Natural killer cell (primary cell): Measurements from ENCODE around the gene UMOD. TPM values are rescaled to one million over a fixed set of nuclear protein-coding genes. Genes with fewer than 3 reads are reported as not detected.

Experiments used
- ATAC-seq, 3 donors: fragments of 150-1000 bp in 2 of 3; fragments of 200-7000 bp in 1 of 3; cut with Tn5 transposase; 1 replicate in 1 of 3; 2 replicates in 2 of 3; pipeline ENCODE4 v1.10.0; 2021; ENCODE audit warnings: mild to moderate bottlenecking in 2 of 3, moderate library complexity in 2 of 3
- DNase-seq, 2 donors: peaks; one replicate each; pipeline versions ENCODE4 v3.0.0 to v3.0.0-alpha.2; 2013 to 2021; ENCODE audit warnings: mixed read lengths in 1 of 2
- H3K27ac ChIP-seq: one replicate; pipeline ENCODE4 v1.5.1; 2013; ENCODE audit warnings: mild to moderate bottlenecking, low read length
- H3K27me3 ChIP-seq: one replicate; pipeline ENCODE4 v1.6.1; 2013; ENCODE audit warnings: low read length; ENCODE audit not compliant: control insufficient read depth, insufficient read depth
- H3K36me3 ChIP-seq: one replicate; pipeline ENCODE4 v1.6.1; 2013; ENCODE audit warnings: low read length; ENCODE audit not compliant: control insufficient read depth, insufficient read depth
- H3K4me1 ChIP-seq: one replicate; pipeline ENCODE4 v1.6.1; 2013; ENCODE audit warnings: low read length; ENCODE audit not compliant: control insufficient read depth, insufficient read depth
- H3K4me3 ChIP-seq: one replicate; pipeline ENCODE4 v1.5.1; 2013; ENCODE audit warnings: low read length
- H3K9me3 ChIP-seq: one replicate; pipeline ENCODE4 v1.6.1; 2013; ENCODE audit warnings: low read length; ENCODE audit not compliant: control insufficient read depth, insufficient read depth
- H3K27ac Mint-ChIP-seq, 2 donors: one replicate each; pipeline ENCODE4 v1.8.0; 2022; ENCODE audit warnings: mild to moderate bottlenecking in 2 of 2, mixed read lengths in 2 of 2, moderate library complexity in 1 of 2
- H3K27me3 Mint-ChIP-seq, 2 donors: one replicate each; pipeline ENCODE4 v1.8.0; 2022; ENCODE audit warnings: low read depth in 2 of 2, mixed read lengths in 2 of 2
- H3K36me3 Mint-ChIP-seq: one replicate; pipeline ENCODE4 v1.8.0; 2022; ENCODE audit warnings: mixed read lengths
- H3K4me1 Mint-ChIP-seq, 2 donors: one replicate each; pipeline ENCODE4 v1.8.0; 2022; ENCODE audit warnings: mixed read lengths in 2 of 2
- H3K4me3 Mint-ChIP-seq: one replicate; pipeline ENCODE4 v1.8.0; 2022; ENCODE audit warnings: mild to moderate bottlenecking, moderate library complexity, mixed read lengths
- H3K9me3 Mint-ChIP-seq, 2 donors: one replicate each; pipeline ENCODE4 v1.8.0; 2022; ENCODE audit warnings: mixed read lengths in 2 of 2
- CTCF ChIP-seq: fragments of 200-600 bp; IDR thresholded peaks from one replicate; pipeline ENCODE4 v1.8.0; 2022; ENCODE audit warnings: antibody characterized with exemption
- WGBS: methylation state at CpG from one replicate; pipeline ENCODE4 v1.1.7; 2013; ENCODE audit warnings: missing lambda C conversion rate; ENCODE audit not compliant: insufficient coverage; 5-methylcytosine and 5-hydroxymethylcytosine counted together
- intact Hi-C: fragments of 100-400 bp; cut with micrococcal nuclease; formaldehyde crosslinking; loops from one replicate; pipeline ENCODE4 v1.14.2; 2022
- total RNA-seq, 4 donors: library from RNA; stranded (reverse); fragments of 120-200 nt in 1 of 4; gene quantifications; one replicate each; pipeline versions ENCODE4 v1.2.3 to v1.2.4, GENCODE V29; 2013 to 2022

UMOD gene
- total RNA-seq, 3 donors from 2014 or later (not counting 1 experiment from before 2014, with no cell fraction given): not detected

- intact Hi-C loops: no loop called here
- Mint-ChIP-seq H3K4me1 (no peaks in the 10 kb centered on the region), H3K27me3 (no peaks in the 10 kb centered on the region), H3K9me3 (no peaks in the 10 kb centered on the region), H3K36me3 (no peaks in the 10 kb centered on the region), H3K4me3 (no peak overlapping the region), H3K27ac (no peak overlapping the region)
- H3K27ac ChIP-seq: no peak overlapping the region
- no peaks in the 10 kb centered on the region for H3K27me3 ChIP-seq
- H3K36me3 ChIP-seq: no peaks in the 10 kb centered on the region
- ATAC-seq (no peak), DNase-seq (no peak)
- H3K9me3 ChIP-seq: no peaks in the 10 kb centered on the region
- TF ChIP-seq CTCF: no peak
- no peak overlapping the region for H3K4me3 ChIP-seq
- WGBS: 92% methylated on average over 5 of the region's 7 CpGs
- H3K4me1 ChIP-seq: no peaks in the 10 kb centered on the region
Observed at GRCh38 chr16:20396846-20397467, 44.4 kb upstream of the UMOD start.

- Mint-ChIP-seq H3K4me1 (no peaks in the 10 kb centered on the region), H3K4me3 (no peak overlapping the region), H3K27me3 (no peaks in the 10 kb centered on the region), H3K9me3 (no peaks in the 10 kb centered on the region), H3K36me3 (no peaks in the 10 kb centered on the region), H3K27ac (no peak overlapping the region)
- no peak for ATAC-seq
- WGBS: 91% methylated on average over 2 of the region's 2 CpGs
- H3K4me1 ChIP-seq: no peaks in the 10 kb centered on the region
- no peaks in the 10 kb centered on the region for H3K9me3 ChIP-seq
- no peak overlapping the region for H3K4me3 ChIP-seq
- H3K27ac ChIP-seq: no peak overlapping the region
- no peaks in the 10 kb centered on the region for H3K27me3 ChIP-seq
- intact Hi-C loops: no loop called here
- no peak for DNase-seq
- H3K36me3 ChIP-seq: no peaks in the 10 kb centered on the region
- no peak for TF ChIP-seq CTCF
Observed at GRCh38 chr16:20395946-20396345, 43.4 kb upstream of the UMOD start.

- TF ChIP-seq CTCF: no peak
- no peaks in the 10 kb centered on the region for H3K9me3 Mint-ChIP-seq
- no peak for DNase-seq
- Histone ChIP-seq H3K4me3 (no peak overlapping the region), H3K36me3 (no peaks in the 10 kb centered on the region), H3K27me3 (no peaks in the 10 kb centered on the region), H3K4me1 (no peaks in the 10 kb centered on the region), H3K9me3 (no peaks in the 10 kb centered on the region), H3K27ac (no peak overlapping the region)
- H3K4me1 Mint-ChIP-seq: no peaks in the 10 kb centered on the region
- intact Hi-C loops: no loop called here
- H3K36me3 Mint-ChIP-seq: no peaks in the 10 kb centered on the region
- H3K27me3 Mint-ChIP-seq: no peaks in the 10 kb centered on the region
- ATAC-seq: no peak
- no peak overlapping the region for H3K27ac Mint-ChIP-seq
- no peak overlapping the region for H3K4me3 Mint-ChIP-seq
- WGBS: 44% methylated on average over 1 of the region's 2 CpGs
Observed at GRCh38 chr16:20393801-20394577, 41.5 kb upstream of the UMOD start.
